SK-N-SH treated with all-trans-retinoic acid at 6 μM for 48 hours (cell line): ENCODE results near the gene RNASE12.

ENCODE experiments used
- ARNTL ChIP-seq: fragments of 450-650 bp; formaldehyde crosslinking; IDR thresholded peaks from 2 replicates; pipeline ENCODE4 v1.5.0; 2020; ENCODE audit warnings: low read depth, mild to moderate bottlenecking, moderate library complexity, borderline replicate concordance
- CSRNP3 ChIP-seq: fragments of 250-450 bp; sonication (Bioruptor Pico); IDR thresholded peaks from 2 replicates; pipeline ENCODE4 v1.5.1; 2021; ENCODE audit warnings: mild to moderate bottlenecking, moderate library complexity
- ESRRG ChIP-seq: fragments of 250-450 bp; sonication (Bioruptor Pico); IDR thresholded peaks from 2 replicates; pipeline ENCODE4 v1.6.1; 2021; ENCODE audit warnings: mild to moderate bottlenecking
- TCF4 ChIP-seq: fragments of 250-450 bp; sonication (Bioruptor Pico); IDR thresholded peaks from 2 replicates; pipeline ENCODE4 v1.8.0; 2021; ENCODE audit warnings: mild to moderate bottlenecking, moderate library complexity, borderline replicate concordance
- TOX ChIP-seq: fragments of 250-450 bp; sonication (Bioruptor Pico); IDR thresholded peaks from 2 replicates; pipeline ENCODE4 v1.8.0; 2021; ENCODE audit warnings: mild to moderate bottlenecking, moderate library complexity, borderline replicate concordance
- ZC3H10 ChIP-seq: fragments of 250-450 bp; sonication (Bioruptor Pico); IDR thresholded peaks from 2 replicates; pipeline ENCODE4 v1.5.1; 2021; ENCODE audit warnings: mild to moderate bottlenecking, moderate library complexity
- ZFP30 ChIP-seq: fragments of 450-650 bp; formaldehyde crosslinking; IDR thresholded peaks from 2 replicates; pipeline ENCODE4 v1.5.0; 2022; ENCODE audit warnings: mild to moderate bottlenecking, moderate library complexity
- ZNF70 ChIP-seq: fragments of 450-650 bp; formaldehyde crosslinking; IDR thresholded peaks from 2 replicates; pipeline ENCODE4 v1.5.0; 2020; ENCODE audit warnings: mild to moderate bottlenecking, moderate library complexity

DNA sequence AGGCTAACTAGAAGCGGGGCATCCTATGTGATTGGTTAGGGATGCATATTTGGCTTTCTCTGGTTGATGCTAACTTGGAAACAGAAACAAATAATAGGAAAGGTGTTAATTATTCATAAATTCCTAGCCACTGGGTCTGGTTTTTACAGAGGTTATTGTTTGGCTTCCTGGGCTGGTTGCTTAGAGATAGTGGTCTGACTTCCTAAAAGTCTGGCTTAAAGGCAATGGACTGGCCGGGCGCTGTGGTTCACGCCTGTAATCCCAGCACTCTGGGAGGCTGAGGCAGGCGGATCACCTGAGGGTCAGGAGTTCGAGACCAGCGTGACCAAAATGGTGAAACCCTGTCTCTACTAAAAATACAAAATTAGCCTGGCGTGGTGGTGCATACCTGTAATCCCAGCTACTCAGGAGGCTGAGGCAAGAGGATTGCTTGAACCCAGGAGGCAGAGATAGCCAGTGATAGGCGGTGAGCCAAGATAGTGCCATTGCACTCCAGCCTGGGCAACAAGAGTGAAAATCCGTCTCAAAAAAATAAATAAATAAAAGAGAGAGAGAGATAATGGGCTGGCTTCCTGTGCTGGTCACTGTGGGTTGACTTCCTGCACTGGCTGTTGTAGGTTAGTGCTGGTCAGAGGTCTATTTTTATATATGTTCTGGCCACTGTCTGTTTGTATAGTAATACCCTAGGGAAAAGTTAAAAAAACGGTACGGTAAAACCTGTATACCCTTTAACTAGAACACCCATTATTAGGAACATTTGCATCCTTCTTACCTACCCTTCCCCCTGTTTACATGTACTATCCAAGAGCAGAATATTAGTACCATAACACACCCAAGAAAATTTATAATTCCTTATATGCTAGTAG, 26.2 kb upstream of the RNASE12 start:
- TF ChIP-seq ESRRG (CRISPR knock-in tag) (no peak), ARNTL (CRISPR knock-in tag) (no peak), ZC3H10 (CRISPR knock-in tag) (no peak), CSRNP3 (CRISPR knock-in tag) (no peak), TOX (CRISPR knock-in tag) (no peak), ZNF70 (CRISPR knock-in tag) (no peak), TCF4 (CRISPR knock-in tag) (no peak), ZFP30 (CRISPR knock-in tag) (no peak)
